Kidney epithelial cell (primary cell): Measurements from ENCODE around the gene RAD51B. TPM values are rescaled to one million over a fixed set of nuclear protein-coding genes. Genes with fewer than 3 reads are reported as not detected.

Source experiments
- DNase-seq: peaks from one replicate; pipeline ENCODE4 v3.0.0-alpha.2; 2010; ENCODE audit warnings: low read depth
- H3K27me3 ChIP-seq: 2 replicates; pipeline ENCODE4 v1.6.0; 2011; ENCODE audit warnings: low read length; ENCODE audit not compliant: control insufficient read depth, insufficient read depth
- H3K36me3 ChIP-seq: 2 replicates; pipeline ENCODE4 v1.5.1; 2011; ENCODE audit warnings: low read length; ENCODE audit not compliant: control insufficient read depth, insufficient read depth
- H3K4me3 ChIP-seq: 2 replicates; pipeline ENCODE4 v1.5.1; 2011; ENCODE audit warnings: low read depth, mild to moderate bottlenecking, control low read depth, low read length
- CTCF ChIP-seq: IDR thresholded peaks from 2 replicates; pipeline ENCODE4 v1.5.1; 2011; ENCODE audit warnings: mild to moderate bottlenecking, moderate library complexity, low read length, control low read depth, inconsistent platforms; ENCODE audit not compliant: insufficient read depth, poor library complexity, severe bottlenecking
- total RNA-seq: library from RNA; depleted of rRNA; stranded (reverse); fragments of >200 nt; gene quantifications from 2 replicates; pipeline ENCODE4 v1.2.3, GENCODE V29; 2015

Gene RAD51B
- total RNA-seq, 1 donor from 2014 or later = 9.5 TPM

- TF ChIP-seq CTCF = no peak
- no peak overlapping the region for H3K4me3 ChIP-seq
- DNase-seq = no peak
- no peaks in the 10 kb centered on the region for H3K27me3 ChIP-seq
- no peaks in the 10 kb centered on the region for H3K36me3 ChIP-seq
These were observed 910.8 kb downstream of the RAD51B start for GRCh38 chr14:68730348-68730747.

- no peak for TF ChIP-seq CTCF
- Histone ChIP-seq H3K27me3 (no peaks in the 10 kb centered on the region), H3K4me3 (no peak overlapping the region), H3K36me3 (no peaks in the 10 kb centered on the region)
- no peak for DNase-seq
These were observed 911.3 kb downstream of the RAD51B start for GRCh38 chr14:68730811-68731425.

GRCh38 chr14:68733086-68733914 is 913.7 kb downstream of the RAD51B start:
- Histone ChIP-seq H3K36me3 (no peaks in the 10 kb centered on the region), H3K27me3 (no peaks in the 10 kb centered on the region), H3K4me3 (no peak overlapping the region)
- TF ChIP-seq CTCF = no peak
- DNase-seq = peak; percentile 12

- no peaks in the 10 kb centered on the region for H3K27me3 ChIP-seq
- H3K36me3 ChIP-seq = no peaks in the 10 kb centered on the region
- DNase-seq = no peak
- H3K4me3 ChIP-seq = no peak overlapping the region
- no peak for TF ChIP-seq CTCF
These were observed 914.7 kb downstream of the RAD51B start for GRCh38 chr14:68734231-68734732.

GRCh38 chr14:68735856-68736255 is 916.3 kb downstream of the RAD51B start:
- Histone ChIP-seq H3K27me3 (no peaks in the 10 kb centered on the region), H3K36me3 (no peaks in the 10 kb centered on the region), H3K4me3 (no peak overlapping the region)
- DNase-seq = no peak
- no peak for TF ChIP-seq CTCF
